OCI-LY7 (cell line): Measurements from ENCODE around the gene SYNJ2. TPM values are rescaled to one million over a fixed set of nuclear protein-coding genes. Genes with fewer than 3 reads are reported as not detected.
A peak's percentile ranks its signal among the peaks of the same experiment; 100 is the strongest.

ENCODE experiments used
- BruUV-seq: library from RNA; stranded (reverse); fragments of 400-500 nt; replicated peaks from 2 replicates; lab custom pipeline; 2021; lab: Mats Ljungman, UMichigan
- CTCF ChIA-PET: fragments of 300-600 bp; sonication (Branson Sonifier 250); formaldehyde crosslinking; loops from one replicate; lab custom pipeline; 2022; ENCODE audit warnings: antibody characterized with exemption; ENCODE audit not compliant: unreplicated experiment; lab: Charles Lee
- POLR2A ChIA-PET: fragments of 300-600 bp; sonication (Branson Sonifier 250); formaldehyde crosslinking; loops from one replicate; lab custom pipeline; 2022; ENCODE audit warnings: antibody characterized with exemption; lab: Charles Lee
- DNase-seq: peaks from one replicate; pipeline ENCODE4 v3.0.0-alpha.2; 2015; ENCODE audit warnings: low spot score
- H2AFZ ChIP-seq: fragments of 200-600 bp; sonication (generic), shearing (Covaris generic); 2 replicates; pipeline ENCODE4 v1.6.1; 2014; ENCODE audit warnings: mild to moderate bottlenecking, antibody characterized with exemption, low read length, moderate library complexity
- H3K27ac ChIP-seq: fragments of 200-600 bp; sonication (generic); 2 replicates; pipeline ENCODE4 v1.5.1; 2014; ENCODE audit warnings: mixed run types, low read depth, mild to moderate bottlenecking, moderate library complexity, low read length, inconsistent platforms; ENCODE audit not compliant: poor library complexity, severe bottlenecking
- H3K36me3 ChIP-seq: fragments of 200-600 bp; sonication (generic); 2 replicates; pipeline ENCODE4 v1.6.1; 2014; ENCODE audit warnings: mild to moderate bottlenecking, antibody characterized with exemption, low read length, moderate library complexity, mixed read lengths; ENCODE audit not compliant: insufficient read depth
- H3K4me1 ChIP-seq: fragments of 200-600 bp; sonication (generic); 2 replicates; pipeline ENCODE4 v1.5.1; 2014; ENCODE audit warnings: mild to moderate bottlenecking, low read length; ENCODE audit not compliant: insufficient read depth, poor library complexity, severe bottlenecking
- H3K4me2 ChIP-seq: fragments of 200-600 bp; sonication (generic); 2 replicates; pipeline ENCODE4 v1.6.1; 2014; ENCODE audit warnings: mild to moderate bottlenecking, low read length
- H3K4me3 ChIP-seq: fragments of 200-600 bp; sonication (generic); 2 replicates; pipeline ENCODE4 v1.5.1; 2014; ENCODE audit warnings: mild to moderate bottlenecking, low read depth, low read length; ENCODE audit not compliant: poor library complexity, severe bottlenecking
- H3K79me2 ChIP-seq: fragments of 200-600 bp; sonication (generic); 2 replicates; pipeline ENCODE4 v1.6.1; 2016; ENCODE audit warnings: low read depth, mild to moderate bottlenecking, low read length, moderate library complexity, mixed read lengths; ENCODE audit not compliant: insufficient read depth
- H3K9me2 ChIP-seq: fragments of 200-600 bp; sonication (generic); 2 replicates; pipeline ENCODE4 v1.6.1; 2016; ENCODE audit warnings: mild to moderate bottlenecking, low read length, mixed read lengths; ENCODE audit not compliant: insufficient read depth
- H3K9me3 ChIP-seq: fragments of 200-600 bp; sonication (generic); 2 replicates; pipeline ENCODE4 v1.6.1; 2014; ENCODE audit warnings: mild to moderate bottlenecking, mixed run types, low read length, mixed read lengths
- H4K20me1 ChIP-seq: fragments of 200-600 bp; sonication (generic); 2 replicates; pipeline ENCODE4 v1.6.1; 2014; ENCODE audit warnings: mild to moderate bottlenecking, antibody characterized with exemption, low read length, moderate library complexity, mixed read lengths; ENCODE audit not compliant: insufficient read depth
- CTCF ChIP-seq: fragments of 200-600 bp; sonication (generic); conservative IDR thresholded peaks from 2 replicates; pipeline ENCODE4 v1.5.1; 2014; ENCODE audit warnings: mild to moderate bottlenecking, antibody characterized with exemption, low read length, moderate library complexity, mixed read lengths
- EZH2phosphoT487 ChIP-seq: fragments of 200-600 bp; sonication (generic); IDR thresholded peaks from 2 replicates; pipeline ENCODE4 v1.6.1; 2018; ENCODE audit warnings: low read depth, borderline replicate concordance, mild to moderate bottlenecking, mixed run types, antibody characterized with exemption, low read length, moderate library complexity, mixed read lengths
- intact Hi-C: fragments of 100-400 bp; cut with micrococcal nuclease; formaldehyde crosslinking; loops from one replicate; pipeline ENCODE4 v1.10.0; 2022; ENCODE audit not compliant: unreplicated experiment
- small RNA-seq: library from RNA; depleted of rRNA; stranded (forward); fragments of <200 nt; gene quantifications from one replicate; pipeline ENCODE3, GENCODE V24; 2014
- total RNA-seq, 2 experiments: library from RNA; depleted of rRNA in 1 of 2; stranded (reverse); fragments of >200 nt in 1 of 2; shearing (Covaris generic) in 1 of 2; gene quantifications; 2 replicates each; pipeline ENCODE4 v1.2.3, GENCODE V29; 2014 to 2022

The SYNJ2 gene
- total RNA-seq, 2 experiments from 2014 or later, result 0.21 TPM; not detected in 1

GRCh38 chr6:158142789-158143188, 161.1 kb downstream of the SYNJ2 start:
- no peaks in the 10 kb centered on the region for H3K4me1 ChIP-seq
- H3K9me2 ChIP-seq, result no peaks in the 10 kb centered on the region
- no peak for DNase-seq
- H3K4me2 ChIP-seq, result no peak overlapping the region
- no peaks in the 10 kb centered on the region for H4K20me1 ChIP-seq
- CTCF ChIA-PET, result no interaction called here
- no peak overlapping the region for H3K4me3 ChIP-seq
- H3K27ac ChIP-seq, result no peak overlapping the region
- TF ChIP-seq EZH2phosphoT487, result no peak
- TF ChIP-seq CTCF, result no peak
- no peak overlapping the region for H2AFZ ChIP-seq
- 0 out of 2 replicates have a peak, but pooled peaks cover 3% of the 10 kb centered on the region for H3K36me3 ChIP-seq
- intact Hi-C loops, result no loop called here
- no peaks in the 10 kb centered on the region for H3K79me2 ChIP-seq
- BruUV-seq, result no TSS peak
- POLR2A ChIA-PET, result interaction anchor here (0.5 to 0.7 kb wide), 3 partner anchors 37 to 797 kb away, joined by 3 to 8 read pairs (median 3); no protein-coding TSS in a partner anchor
- no peaks in the 10 kb centered on the region for H3K9me3 ChIP-seq

- no TSS peak for BruUV-seq
- Histone ChIP-seq H2AFZ (no peak overlapping the region), H3K27ac (no peak overlapping the region), H3K79me2 (no peaks in the 10 kb centered on the region), H3K4me2 (no peak overlapping the region), H4K20me1 (no peaks in the 10 kb centered on the region), H3K4me3 (no peak overlapping the region), H3K9me2 (no peaks in the 10 kb centered on the region), H3K36me3 (0 out of 2 replicates have a peak, but pooled peaks cover 3% of the 10 kb centered on the region), H3K9me3 (no peaks in the 10 kb centered on the region), H3K4me1 (no peaks in the 10 kb centered on the region)
- ChIA-PET CTCF (no interaction called here), POLR2A (no interaction called here)
- DNase-seq, result peak; percentile 11
- TF ChIP-seq CTCF, result peak; percentile 74
- no peak for TF ChIP-seq EZH2phosphoT487
- intact Hi-C loops, result no loop called here
Observed at GRCh38 chr6:158143700-158144099, 162.0 kb downstream of the SYNJ2 start.

Small RNAs within 50 kb of the gene (small RNA-seq; reads per million reads assigned to genes)
- not detected for gene RNU6-786P

Other genes starting within 250 kb of the SYNJ2 start
- not detected in 2 replicates for gene SNX9, start 158.6 kb upstream of the SYNJ2 start, total RNA-seq (2014; rRNA removed; shearing (Covaris generic))
- not detected in 2 replicates for gene SNX9, start 158.6 kb upstream of the SYNJ2 start, total RNA-seq (2022)
- gene SERAC1, start 186.4 kb downstream of the SYNJ2 start, total RNA-seq (2014; rRNA removed; shearing (Covaris generic)), result 3.0 and 3.2 TPM in 2 replicates
- 6.9 and 7.1 TPM in 2 replicates for gene SERAC1, start 186.4 kb downstream of the SYNJ2 start, total RNA-seq (2022)
- 2.2 and 2.6 TPM in 2 replicates for gene GTF2H5, start 186.5 kb downstream of the SYNJ2 start, total RNA-seq (2014; rRNA removed; shearing (Covaris generic))
- 13.7 and 16.9 TPM in 2 replicates for gene GTF2H5, start 186.5 kb downstream of the SYNJ2 start, total RNA-seq (2022)